NCI-H146 treated with DMSO at 0.1 percent for 48 hours (cell line): ENCODE data around the gene HHAT.
A peak's percentile ranks its signal among the peaks of the same experiment; 100 is the strongest.

Experiments
- DNase-seq: peaks from one replicate; lab custom pipeline; 2025; ENCODE audit not compliant: unreplicated experiment; lab: John Stamatoyannopoulos, UW

The HHAT gene

DNA sequence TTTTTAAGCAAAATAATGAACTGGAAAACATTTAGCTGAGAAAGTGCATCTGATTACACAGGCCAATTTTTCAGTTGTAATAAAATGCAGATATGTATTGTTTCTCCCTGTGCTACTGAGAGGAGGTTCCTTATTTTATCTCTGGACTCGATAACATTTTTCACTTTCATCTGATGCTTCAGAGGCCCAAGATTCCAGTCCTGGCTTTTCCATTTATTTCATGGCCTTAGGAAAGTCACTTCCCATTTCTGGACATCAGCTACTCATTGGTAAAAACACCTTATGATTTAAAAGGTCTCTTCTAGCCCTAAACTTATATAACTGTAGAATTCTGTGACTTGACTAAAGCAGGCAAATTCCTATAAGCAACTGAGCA lies 203.5 kb downstream of the HHAT start:
- no peak for DNase-seq

DNA sequence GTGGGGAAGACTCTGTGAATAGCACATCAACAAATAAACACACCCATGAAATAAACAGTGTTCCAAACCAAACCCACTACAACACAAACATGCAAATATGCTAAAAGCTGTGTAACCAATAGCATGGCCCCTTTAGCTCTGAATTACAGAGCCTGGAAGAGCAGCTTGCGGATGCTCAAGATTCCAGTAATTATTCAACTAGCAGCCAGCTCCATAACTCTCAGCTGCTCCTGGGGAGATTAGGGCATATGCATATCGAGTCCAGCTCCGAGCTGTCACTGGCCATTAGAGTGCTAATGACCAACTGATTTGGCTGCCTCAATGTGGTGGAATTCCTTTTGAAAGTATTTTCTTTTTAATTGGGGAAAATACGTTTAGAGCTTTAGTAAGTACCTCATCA lies 207.1 kb downstream of the HHAT start:
- no peak for DNase-seq

DNA sequence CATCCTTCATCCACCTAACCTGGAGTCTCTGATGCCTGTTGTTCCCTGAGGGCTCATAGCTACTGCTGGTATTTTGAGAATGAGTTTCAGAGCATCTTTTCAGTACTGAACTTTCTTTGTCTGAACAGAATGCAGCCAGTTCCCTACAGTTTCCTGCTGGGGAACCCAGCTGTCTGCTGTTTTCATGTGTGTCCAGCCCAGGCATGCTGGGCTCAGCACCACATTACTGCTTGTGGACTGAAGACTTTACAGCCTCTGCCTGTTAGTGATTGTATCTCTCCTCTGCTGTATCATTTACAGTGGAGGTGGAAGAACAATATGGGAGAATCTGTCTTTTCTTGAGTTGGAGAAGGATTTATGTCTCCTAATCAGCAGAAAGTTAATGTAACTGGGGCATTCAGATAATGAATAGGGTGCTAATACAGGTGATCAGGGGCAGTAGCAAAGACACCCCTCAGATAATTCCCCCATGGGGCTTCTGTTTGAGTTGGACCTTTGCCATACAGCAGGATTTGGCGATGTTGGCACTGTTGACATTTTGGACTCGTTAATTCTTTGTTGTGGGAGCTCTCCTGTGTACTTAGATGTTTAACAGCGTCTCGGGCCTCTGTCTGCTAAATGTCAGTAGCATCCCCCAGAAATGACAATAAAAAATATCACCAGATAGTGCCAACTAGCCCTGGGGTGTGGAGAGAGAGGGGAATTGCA lies 207.7 kb downstream of the HHAT start:
- peak; percentile 5 for DNase-seq

DNA sequence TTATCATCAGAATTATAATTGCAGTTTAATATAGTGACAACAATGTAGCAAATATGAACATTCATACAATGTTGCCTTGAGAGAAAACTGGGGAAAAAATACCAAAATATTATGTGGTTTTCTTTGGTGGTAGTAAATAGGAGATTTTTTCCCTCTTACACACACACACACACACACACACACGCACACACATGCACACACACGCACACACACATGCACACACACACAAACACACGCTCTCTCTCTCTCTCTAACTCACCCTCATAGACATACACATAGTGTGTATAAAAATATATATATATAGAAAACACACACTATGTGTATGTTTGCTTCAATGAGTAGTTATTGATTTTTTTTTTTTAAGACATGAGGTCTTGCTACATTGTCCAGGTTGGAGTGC lies 211.6 kb downstream of the HHAT start:
- no peak for DNase-seq

DNA sequence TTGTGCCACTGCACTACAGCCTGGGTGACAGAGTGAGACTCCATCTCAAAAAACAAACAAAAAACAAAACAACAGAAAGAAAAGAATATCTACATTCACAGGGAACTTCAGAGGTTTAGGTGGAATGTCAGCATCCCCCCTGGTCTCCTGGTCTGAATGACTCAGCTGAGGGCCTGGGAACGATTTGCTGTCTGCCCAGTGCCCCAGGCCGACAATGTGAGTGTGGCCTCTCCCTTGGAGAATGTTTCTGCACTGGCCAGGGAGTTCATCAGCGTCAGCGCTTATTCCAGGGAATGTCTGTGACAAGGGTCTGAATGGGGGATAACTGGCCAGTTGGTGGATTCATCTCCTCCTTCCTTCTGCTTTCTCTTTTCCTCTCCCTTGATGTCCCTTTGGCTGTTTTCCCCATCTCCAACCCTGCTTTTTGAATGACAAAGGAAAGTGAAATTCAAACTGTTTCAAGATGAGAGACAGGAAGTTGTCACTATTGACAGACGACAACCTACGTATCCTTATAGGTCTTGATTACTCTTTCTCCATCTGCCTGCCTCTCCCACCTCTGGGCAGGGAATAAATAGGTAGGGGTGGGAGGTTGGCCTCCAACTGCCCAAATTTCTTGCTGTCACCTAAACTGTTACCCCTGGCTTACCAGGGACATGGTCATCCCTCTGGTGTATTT lies 213.1 kb downstream of the HHAT start:
- no peak for DNase-seq

DNA sequence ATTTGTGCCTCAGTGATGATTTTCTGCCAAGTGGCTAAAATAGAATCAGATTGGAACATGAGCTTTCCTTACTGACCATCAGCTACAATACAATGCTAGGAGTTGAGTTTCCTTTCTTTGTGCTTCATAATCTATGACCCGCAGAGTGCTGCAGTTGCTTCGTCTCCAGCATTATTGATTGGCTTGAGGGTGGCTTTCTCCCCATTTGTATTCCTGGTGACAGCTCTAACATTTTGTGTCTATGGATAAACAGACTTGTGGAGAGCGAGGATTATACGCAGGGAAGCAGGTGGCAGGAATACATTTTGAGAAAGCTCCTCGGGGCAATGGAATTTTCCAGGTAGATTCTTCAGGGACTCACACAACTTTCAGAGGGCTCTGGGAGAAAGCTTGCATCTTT lies 223.2 kb downstream of the HHAT start:
- DNase-seq: no peak

DNA sequence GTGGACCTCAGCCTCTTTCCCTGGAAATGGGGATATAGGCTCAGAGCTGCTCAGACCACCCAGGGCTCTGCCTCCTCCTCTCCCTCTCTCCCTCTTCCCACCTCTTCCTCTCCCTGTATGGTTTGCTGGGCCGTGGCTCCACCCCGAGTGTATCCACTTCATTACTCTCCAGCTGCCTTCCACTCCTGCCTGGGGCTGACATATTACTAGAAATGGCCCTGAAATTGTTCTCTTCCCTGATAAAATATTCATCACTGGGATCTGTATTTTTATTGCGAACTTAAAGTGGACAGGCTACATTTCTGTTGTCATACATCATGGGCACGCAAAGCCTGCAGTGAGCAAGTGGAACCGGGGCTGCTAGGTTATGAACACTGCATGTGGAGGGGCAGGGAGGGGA lies 225.0 kb downstream of the HHAT start:
- DNase-seq: no peak

DNA sequence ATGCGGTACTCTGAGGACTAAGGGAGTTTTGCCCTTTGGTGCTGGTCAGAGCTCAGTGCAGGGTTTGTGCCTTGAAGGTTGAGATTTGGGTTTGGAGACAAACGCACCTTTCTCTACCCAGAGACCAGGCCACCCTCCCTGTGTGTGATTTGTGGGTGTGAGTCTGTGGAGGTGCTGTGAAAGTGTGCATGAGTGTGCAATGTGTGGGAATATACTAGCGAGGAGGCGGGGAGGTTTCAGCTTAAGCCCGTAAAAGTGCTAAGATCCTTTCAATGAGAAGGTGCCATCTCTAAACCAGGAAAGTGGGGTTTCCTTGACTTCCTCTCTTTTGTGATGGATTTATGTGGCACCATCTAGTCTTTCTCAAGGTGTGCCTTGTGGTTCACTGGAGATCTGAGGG lies 225.7 kb downstream of the HHAT start:
- no peak for DNase-seq

DNA sequence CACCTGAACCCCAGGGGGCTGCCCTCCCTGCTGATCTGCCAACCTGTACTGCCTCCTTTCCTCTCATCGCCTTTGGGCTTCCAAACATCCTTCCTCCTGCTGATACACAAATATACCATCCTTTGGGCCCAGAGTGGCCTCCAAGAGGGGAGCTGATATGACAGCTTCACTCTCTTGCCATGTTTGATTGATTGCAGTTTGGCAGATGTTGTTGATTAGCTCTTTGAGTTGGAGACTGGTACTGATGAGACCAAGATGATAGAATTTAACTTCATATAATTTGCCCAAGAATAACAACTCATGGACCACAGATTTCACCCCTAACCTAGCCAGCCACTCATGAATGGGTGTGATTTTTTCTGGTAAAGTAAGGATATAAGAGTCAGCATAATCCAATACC lies 227.8 kb downstream of the HHAT start:
- DNase-seq: no peak

DNA sequence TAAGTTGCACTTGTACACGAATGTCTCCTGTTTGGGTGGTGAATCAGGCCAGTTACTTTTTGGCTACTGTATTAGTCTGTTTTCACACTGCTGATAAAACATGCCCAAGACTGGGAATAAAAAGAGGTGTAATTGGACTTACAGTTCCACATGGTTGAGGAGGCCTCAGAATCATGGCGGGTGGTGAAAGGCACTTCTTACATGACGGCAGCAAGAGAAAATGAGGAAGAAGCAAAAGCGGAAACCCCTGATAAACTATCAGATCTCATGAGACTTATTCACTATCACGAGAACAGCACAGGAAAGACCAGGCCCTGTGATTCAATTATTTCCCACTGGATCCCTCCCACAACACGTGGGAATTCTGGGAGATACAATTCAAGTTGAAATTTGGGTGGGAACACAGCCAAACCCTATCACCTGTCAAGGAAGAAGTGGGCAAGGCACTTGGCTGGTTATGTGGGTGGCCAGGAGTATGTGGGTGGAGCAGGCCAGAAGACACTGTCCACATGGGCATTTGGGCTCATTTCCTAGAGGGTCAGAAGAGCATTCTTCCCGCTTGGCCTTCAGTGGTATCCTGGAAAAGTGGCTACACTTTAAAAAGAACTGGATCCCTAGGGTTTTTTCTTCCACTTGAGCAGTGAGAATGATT lies 228.8 kb downstream of the HHAT start:
- DNase-seq: no peak

DNA sequence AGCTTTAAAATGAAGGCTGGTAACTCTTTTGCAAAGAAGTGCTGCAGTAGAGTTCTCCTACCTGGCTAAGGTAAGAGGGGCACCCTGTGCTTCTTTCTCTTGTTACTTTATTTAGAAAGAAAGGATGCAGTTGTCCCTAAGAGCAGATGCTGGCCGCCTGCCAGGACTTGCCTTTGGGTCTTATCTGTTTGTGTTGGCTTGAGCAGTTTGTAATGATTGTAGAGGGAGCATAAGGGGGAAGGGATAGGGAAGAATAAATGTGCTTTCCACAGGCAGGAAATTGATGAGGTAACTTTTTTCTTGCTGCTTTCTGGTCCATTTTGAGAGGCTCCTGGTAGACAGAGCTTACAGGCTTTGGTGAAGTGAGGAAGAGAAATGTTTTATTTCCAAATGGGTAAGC lies 229.6 kb downstream of the HHAT start:
- no peak for DNase-seq

DNA sequence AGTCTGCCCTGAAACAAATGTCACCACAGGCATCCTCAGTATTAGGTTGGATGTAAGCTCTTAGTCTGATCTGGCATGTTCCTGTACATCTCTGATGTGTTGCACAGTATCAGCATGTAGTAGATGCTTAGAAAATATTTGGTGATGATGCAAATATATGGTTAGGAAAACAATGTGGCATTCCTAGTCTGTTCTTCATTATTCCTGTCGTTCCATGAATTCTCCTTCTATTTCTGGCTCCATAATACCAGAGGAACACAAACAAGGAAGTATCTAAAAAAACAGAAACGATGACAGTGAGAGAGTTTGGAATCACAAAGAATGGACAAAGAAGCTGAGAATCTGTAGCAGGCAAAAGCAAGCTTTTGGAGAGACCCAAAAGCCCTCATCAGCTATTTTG lies 236.6 kb downstream of the HHAT start:
- DNase-seq: no peak

DNA sequence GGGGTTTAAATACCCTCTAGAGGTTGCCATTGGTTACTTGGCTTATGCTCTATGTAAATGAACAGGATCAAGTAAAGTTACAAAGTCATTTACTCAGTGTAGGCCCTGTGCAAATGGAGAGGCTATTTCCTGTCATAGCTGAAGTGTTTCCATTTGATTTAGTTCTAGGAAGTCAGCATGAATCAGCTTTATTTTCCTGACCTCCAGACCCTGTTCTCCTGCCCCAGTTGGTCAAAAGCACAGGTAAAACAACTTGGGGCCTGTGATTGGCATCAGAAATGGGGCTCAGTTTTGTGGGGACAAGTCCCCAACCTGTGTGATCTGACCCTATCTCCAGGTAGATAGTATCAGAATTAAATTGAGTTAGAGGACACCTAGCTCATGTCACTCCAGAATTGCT lies 239.9 kb downstream of the HHAT start:
- no peak for DNase-seq

DNA sequence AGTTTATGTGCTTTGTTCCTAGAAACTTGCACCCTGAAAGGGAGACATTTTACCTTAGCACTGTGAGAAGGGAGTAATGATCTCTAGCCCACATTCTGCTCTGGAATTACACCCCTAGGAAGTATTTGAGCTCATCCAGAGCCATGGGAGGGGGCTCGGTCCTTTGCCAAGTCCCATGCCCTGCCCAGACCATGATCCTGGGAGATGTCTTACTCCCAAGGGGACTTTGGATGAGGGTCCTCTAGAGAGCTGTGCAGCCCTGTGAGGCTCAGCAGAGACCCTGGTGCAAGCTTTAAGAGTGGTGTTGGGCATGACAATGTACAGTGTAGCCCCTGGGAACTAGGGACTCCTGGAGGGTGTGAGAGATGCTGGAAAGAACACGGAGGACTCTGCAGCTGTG lies 241.4 kb downstream of the HHAT start:
- DNase-seq: no peak

DNA sequence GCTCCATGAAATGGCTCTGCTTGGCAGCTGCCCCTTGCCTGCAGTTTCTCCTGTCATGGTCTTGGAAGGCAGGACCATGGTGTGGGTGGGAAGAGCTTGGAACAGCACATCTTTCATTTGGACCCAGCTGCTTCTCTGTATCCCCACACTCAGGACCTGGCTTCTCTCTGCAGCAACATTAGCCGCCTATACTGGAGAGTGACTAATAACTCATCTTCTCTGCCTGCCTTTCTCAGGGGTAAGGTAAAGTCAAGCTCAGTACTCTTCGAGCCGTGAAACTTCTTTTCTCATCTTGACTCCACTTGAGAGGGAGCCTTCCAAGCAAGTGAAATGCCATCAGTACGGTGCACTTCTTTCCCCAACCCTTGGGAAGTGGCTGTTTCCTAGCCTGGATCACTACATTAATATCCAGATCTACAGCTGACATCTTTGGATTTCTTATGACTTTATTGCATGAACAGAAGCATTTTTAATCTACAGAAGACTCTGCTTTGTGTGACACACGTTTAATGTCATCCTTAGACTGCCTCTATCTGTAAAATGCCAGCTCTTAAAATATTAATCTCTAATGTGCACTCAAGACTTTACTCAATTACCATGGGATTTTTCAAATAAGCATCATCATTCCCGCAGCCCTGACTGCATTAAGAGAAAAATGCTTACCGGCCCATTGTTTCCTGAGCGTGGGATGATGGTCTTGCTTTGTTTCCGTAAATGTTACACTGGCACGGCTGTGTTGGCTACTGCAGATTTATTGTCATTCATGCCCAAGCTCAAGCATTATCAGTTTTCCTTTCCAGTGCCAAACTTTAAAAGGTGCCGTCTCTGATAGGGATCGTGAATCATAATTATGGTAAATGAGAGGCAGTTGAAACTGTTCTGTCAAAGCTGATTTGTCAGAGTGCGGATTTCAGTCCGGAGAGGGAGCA lies 242.9 kb downstream of the HHAT start:
- no peak for DNase-seq

DNA sequence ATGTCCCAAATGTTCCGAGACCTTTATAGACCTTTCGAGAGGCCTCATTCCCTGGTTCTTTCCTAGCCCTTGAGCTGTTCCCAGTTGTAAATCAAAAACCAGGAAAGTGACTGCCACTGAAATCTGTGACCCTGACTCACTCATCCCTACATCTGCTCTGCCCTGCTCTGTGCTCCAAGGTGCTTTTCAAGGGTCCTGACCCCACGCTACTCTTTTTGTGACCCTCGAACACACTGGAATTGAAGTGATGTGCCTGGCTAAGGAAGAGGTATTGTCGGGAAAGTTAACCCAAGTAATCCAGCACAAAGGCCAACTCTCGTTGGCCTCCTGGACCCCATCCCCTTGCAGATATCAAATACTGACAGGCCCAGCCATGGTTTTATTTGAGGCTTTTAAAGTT lies 244.4 kb downstream of the HHAT start:
- no peak for DNase-seq

DNA sequence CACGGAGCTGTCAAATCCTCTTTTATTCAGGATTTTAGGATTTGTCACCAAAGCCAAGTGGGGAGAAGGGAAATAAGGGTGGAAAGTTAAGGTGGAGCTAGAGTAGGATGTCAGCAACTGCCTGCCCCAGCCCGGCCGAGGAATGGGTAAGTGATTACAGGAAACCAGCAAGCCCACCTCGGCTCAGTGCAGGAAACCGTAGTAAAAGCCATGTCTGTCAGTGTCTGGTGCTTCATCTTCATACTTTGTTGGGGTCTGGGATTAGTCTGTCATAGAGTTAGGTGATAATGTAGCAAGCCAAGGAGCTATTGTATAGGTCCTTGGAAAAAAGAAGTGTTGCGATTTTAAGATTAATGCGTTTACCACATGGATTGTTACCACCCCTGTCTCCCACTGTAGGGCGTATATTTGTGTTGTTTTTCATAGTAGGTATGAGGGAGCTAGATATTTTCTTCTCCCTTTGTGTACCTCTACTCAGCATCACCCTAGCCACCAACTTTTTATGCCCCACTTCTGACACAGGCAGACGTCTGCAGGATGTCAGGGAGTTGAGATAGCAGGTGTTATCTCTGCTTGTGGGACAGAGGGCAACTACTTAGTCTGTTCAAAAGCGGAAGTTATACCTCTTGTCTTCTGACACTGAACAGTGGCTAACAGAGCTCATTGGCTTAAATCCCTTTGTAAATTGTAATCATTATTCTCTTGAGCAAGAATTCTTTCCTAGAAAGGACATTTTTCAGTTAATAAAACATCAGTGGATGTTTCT lies 253.7 kb downstream of the HHAT start:
- no peak for DNase-seq

DNA sequence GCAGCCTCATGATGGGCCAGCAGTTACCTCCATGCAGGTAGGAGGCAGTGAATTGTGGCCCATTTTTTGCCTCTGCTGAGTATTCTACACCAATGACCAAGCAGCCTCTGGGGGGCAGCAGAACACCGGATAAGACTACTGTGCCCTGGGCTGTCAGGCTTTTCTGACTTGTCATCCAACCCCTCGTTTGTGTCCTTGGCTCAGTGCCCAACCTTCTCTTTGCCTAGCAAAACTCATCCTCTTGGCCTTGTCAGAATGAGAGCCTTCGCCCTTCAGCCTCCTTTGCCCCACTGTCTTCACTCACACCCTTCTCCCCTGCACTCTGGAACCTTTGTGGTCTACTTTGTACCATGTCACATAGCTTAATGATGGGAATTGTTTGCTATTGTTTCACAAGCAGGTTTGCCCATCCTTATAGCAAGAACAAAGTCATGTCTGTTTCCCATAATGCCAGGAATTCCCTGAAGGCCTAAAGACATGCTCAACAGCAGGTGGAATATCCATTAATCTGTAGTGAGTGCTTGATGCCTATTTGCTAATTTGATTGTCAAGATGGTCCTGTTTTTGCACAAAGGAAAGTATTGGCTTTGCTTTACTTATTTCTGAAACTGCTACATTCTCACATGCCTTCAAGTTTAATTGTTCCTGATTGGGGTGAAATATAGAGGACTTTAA lies 255.9 kb downstream of the HHAT start:
- DNase-seq: peak; percentile 47

DNA sequence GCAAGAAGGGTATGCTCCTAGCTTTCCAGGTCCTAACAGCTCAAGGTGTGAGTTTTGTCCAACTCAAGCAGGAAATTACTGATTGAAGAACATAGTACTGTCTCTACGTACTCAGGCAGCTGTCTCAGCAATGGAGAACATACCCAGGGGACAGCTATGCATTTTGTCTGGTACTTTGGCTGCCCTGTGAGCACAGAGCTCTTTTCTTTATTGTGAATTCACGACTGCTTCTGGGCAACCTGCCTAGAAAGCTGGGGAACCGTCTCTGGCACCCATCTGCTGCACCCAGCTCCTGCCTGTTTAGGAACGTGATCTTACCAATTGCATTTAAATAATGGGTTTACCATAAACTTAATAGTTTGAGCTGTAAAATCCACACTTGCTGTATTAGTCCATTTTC lies 258.1 kb downstream of the HHAT start:
- DNase-seq: no peak

DNA sequence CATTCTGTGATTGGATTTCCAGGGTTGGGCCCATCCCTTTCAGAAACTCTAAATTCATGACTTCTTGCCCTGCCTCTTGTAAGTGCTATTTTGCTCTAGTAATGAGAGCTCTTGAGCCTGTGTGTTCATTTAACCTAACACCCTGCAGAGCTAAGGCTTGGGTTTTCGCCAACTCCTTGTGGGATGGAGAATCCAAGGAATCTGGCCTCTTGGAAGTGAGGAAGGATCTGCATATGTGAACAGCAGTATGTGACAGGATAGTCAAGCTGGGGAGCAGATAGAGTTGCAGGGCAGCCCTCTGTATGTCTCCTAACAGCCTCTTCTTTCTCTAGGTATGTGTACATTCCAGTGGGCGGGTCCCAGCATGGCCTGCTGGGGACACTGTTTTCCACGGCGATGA lies 258.9 kb downstream of the HHAT start:
- DNase-seq: no peak
